ENCODE measurements around the gene MOCOS.

The MOCOS gene

DNA sequence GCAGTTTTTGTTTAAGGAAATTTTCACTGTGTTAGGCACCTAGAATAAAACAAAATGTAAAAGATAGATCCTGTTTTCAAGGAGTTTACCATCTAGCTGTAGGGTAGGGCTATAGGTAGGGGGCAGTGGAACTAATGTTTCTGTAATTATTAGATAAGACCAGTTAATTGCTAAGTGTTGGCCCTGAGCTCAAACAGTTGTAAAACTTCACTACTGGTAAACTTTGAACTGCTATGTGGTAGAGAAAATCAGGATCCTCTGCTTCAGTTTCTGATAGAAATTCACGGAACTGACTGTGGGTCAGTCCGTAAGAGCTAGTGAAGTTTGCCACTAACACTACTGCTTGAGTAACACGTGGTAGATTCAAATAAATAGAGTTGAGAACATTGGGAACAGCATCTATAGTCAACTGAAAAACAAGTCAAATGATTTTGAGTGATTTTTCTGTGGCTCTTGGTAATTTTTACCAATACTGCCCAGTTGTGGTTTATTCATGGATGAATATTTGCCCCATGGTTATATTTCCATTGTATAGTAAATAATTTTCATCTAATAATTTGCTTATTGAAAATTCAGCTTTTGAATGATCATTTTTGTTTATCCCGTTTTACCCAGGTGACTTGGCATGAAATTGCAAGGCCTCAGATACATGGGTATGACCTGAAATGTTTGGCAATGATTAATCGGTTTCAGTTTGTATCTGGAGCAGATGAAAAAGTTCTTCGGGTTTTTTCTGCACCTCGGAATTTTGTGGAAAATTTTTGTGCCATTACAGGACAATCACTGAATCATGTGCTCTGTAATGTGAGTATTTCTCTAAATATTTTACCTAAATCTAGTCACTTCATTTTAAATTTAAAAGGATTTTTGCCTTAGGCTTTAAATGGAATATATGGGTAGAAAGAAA lies 31.2 kb upstream of the MOCOS start:
- H3K9ac ChIP-seq (ENCODE audit: low read length): no peak overlapping the region
- H3K79me2 ChIP-seq (ENCODE audit: insufficient read depth, low read length): no peaks in the 10 kb centered on the region
- no peaks in the 10 kb centered on the region for H4K20me1 ChIP-seq (ENCODE audit: insufficient read depth, low read length)
- H3K36me3 ChIP-seq (ENCODE audit: insufficient read depth, low read length): peaks cover 89% of the 10 kb centered on the region
- H2AFZ ChIP-seq (ENCODE audit: low read length): no peak overlapping the region
- no peak overlapping the region for H3K4me3 ChIP-seq (ENCODE audit: low read depth, low read length, poor library complexity, severe bottlenecking)
- H3K4me2 ChIP-seq (ENCODE audit: low read length): no peak overlapping the region
- no peaks in the 10 kb centered on the region for H3F3A ChIP-seq (ENCODE audit: insufficient read depth, low read length)
- H3K27ac ChIP-seq (ENCODE audit: low read depth, low read length, poor library complexity, severe bottlenecking): no peak overlapping the region
- TF ChIP-seq, protein P1, sequence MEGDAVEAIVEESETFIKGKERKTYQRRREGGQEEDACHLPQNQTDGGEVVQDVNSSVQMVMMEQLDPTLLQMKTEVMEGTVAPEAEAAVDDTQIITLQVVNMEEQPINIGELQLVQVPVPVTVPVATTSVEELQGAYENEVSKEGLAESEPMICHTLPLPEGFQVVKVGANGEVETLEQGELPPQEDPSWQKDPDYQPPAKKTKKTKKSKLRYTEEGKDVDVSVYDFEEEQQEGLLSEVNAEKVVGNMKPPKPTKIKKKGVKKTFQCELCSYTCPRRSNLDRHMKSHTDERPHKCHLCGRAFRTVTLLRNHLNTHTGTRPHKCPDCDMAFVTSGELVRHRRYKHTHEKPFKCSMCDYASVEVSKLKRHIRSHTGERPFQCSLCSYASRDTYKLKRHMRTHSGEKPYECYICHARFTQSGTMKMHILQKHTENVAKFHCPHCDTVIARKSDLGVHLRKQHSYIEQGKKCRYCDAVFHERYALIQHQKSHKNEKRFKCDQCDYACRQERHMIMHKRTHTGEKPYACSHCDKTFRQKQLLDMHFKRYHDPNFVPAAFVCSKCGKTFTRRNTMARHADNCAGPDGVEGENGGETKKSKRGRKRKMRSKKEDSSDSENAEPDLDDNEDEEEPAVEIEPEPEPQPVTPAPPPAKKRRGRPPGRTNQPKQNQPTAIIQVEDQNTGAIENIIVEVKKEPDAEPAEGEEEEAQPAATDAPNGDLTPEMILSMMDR (IDR thresholded peaks at IDR 0.05; ENCODE audit: low read length): no peak
- H3K27me3 ChIP-seq (ENCODE audit: insufficient read depth, low read length): no peaks in the 10 kb centered on the region
- no peaks in the 10 kb centered on the region for H3K4me1 ChIP-seq (ENCODE audit: insufficient read depth, low read length, severe bottlenecking)
- no peaks in the 10 kb centered on the region for H3K9me3 ChIP-seq (ENCODE audit: low read length)
- no peaks in the 10 kb centered on the region for H3K9me2 ChIP-seq (ENCODE audit: low read depth, low read length)

DNA sequence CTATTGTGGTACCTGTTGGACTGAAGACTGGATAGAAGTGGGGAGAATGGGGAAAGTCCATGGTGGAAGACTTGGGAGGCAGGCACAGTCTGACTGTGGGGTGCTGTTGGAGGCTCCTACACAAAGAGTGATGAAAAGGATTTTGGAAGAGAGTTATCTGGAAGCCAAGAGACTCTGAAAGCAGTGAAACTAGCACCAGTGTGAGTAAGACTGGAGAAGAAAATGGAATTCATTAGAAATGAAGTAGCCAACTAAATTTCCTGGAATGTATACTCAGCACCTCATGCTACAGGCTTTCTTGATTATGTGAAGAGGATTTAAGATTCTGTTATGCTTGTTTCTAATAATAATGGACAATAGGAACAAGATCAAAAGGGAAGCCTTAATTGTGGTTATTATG lies 29.9 kb upstream of the MOCOS start:
- Histone ChIP-seq H3K4me1 (ENCODE audit: insufficient read depth, low read length, severe bottlenecking) (no peaks in the 10 kb centered on the region), H3K27me3 (ENCODE audit: insufficient read depth, low read length) (no peaks in the 10 kb centered on the region), H3K4me2 (ENCODE audit: low read length) (no peak overlapping the region), H3K27ac (ENCODE audit: low read depth, low read length, poor library complexity, severe bottlenecking) (no peak overlapping the region), H3K36me3 (ENCODE audit: insufficient read depth, low read length) (peaks cover 89% of the 10 kb centered on the region), H3K4me3 (ENCODE audit: low read depth, low read length, poor library complexity, severe bottlenecking) (no peak overlapping the region), H3K9me2 (ENCODE audit: low read depth, low read length) (no peaks in the 10 kb centered on the region), H3F3A (ENCODE audit: insufficient read depth, low read length) (no peaks in the 10 kb centered on the region), H2AFZ (ENCODE audit: low read length) (no peak overlapping the region), H3K79me2 (ENCODE audit: insufficient read depth, low read length) (no peaks in the 10 kb centered on the region), H3K9ac (ENCODE audit: low read length) (no peak overlapping the region), H4K20me1 (ENCODE audit: insufficient read depth, low read length) (no peaks in the 10 kb centered on the region), H3K9me3 (ENCODE audit: low read length) (no peaks in the 10 kb centered on the region)
- TF ChIP-seq, protein P1 (IDR thresholded peaks at IDR 0.05; ENCODE audit: low read length): no peak
- no peak for TF ChIP-seq EZH2 (IDR thresholded peaks at IDR 0.05; ENCODE audit: borderline replicate concordance, low read length)

DNA sequence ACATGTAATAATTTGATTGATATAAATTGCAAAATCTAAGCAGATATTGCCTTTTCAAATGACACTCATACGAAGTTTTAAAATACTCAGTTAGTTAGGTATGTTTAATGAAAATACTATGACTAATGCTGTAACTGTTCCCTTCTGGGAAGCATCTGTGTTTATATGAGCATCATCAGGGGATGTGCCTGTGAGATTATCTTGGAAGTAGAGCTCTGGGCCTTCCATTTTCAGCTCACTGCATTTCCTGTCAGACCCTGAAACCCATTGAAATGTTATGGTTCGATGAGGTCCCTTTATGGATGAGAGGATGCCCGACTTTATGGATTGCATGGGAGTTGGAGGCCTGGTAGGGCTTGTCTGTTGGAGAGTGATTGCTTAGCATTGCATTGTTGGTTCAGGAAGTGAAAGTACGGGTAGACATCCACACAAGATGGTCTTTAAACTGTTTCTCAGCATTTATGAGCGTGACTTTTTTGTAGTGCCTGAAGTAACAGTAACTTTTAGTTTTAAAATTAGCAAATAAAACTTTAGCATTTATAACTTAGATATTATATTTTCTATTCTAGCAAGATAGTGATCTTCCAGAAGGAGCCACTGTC lies 28.9 kb upstream of the MOCOS start:
- Histone ChIP-seq H3K79me2 (ENCODE audit: insufficient read depth, low read length) (no peaks in the 10 kb centered on the region), H3F3A (ENCODE audit: insufficient read depth, low read length) (no peaks in the 10 kb centered on the region), H3K4me1 (ENCODE audit: insufficient read depth, low read length, severe bottlenecking) (no peaks in the 10 kb centered on the region), H3K27me3 (ENCODE audit: insufficient read depth, low read length) (no peaks in the 10 kb centered on the region), H3K9me3 (ENCODE audit: low read length) (no peaks in the 10 kb centered on the region), H3K27ac (ENCODE audit: low read depth, low read length, poor library complexity, severe bottlenecking) (no peak overlapping the region), H4K20me1 (ENCODE audit: insufficient read depth, low read length) (no peaks in the 10 kb centered on the region), H3K36me3 (ENCODE audit: insufficient read depth, low read length) (peaks cover 89% of the 10 kb centered on the region), H2AFZ (ENCODE audit: low read length) (no peak overlapping the region), H3K4me2 (ENCODE audit: low read length) (no peak overlapping the region), H3K4me3 (ENCODE audit: low read depth, low read length, poor library complexity, severe bottlenecking) (no peak overlapping the region), H3K9ac (ENCODE audit: low read length) (no peak overlapping the region), H3K9me2 (ENCODE audit: low read depth, low read length) (no peaks in the 10 kb centered on the region)
- TF ChIP-seq, protein P1 (IDR thresholded peaks at IDR 0.05; ENCODE audit: low read length): no peak
- TF ChIP-seq EZH2 (IDR thresholded peaks at IDR 0.05; ENCODE audit: borderline replicate concordance, low read length): no peak

Measured in OCI-LY1 (cell line).